Kidney epithelial cell (primary cell): Measurements from ENCODE around the gene TMBIM1. TPM values are rescaled to one million over a fixed set of nuclear protein-coding genes. Genes with fewer than 3 reads are reported as not detected.
A peak's percentile ranks its signal among the peaks of the same experiment; 100 is the strongest.

Experiments
- DNase-seq: peaks from one replicate; pipeline ENCODE4 v3.0.0-alpha.2; 2010; ENCODE audit warnings: low read depth
- H3K27me3 ChIP-seq: 2 replicates; pipeline ENCODE4 v1.6.0; 2011; ENCODE audit warnings: low read length; ENCODE audit not compliant: control insufficient read depth, insufficient read depth
- H3K36me3 ChIP-seq: 2 replicates; pipeline ENCODE4 v1.5.1; 2011; ENCODE audit warnings: low read length; ENCODE audit not compliant: control insufficient read depth, insufficient read depth
- H3K4me3 ChIP-seq: 2 replicates; pipeline ENCODE4 v1.5.1; 2011; ENCODE audit warnings: low read depth, mild to moderate bottlenecking, control low read depth, low read length
- CTCF ChIP-seq: IDR thresholded peaks from 2 replicates; pipeline ENCODE4 v1.5.1; 2011; ENCODE audit warnings: mild to moderate bottlenecking, moderate library complexity, low read length, control low read depth, inconsistent platforms; ENCODE audit not compliant: insufficient read depth, poor library complexity, severe bottlenecking
- total RNA-seq: library from RNA; depleted of rRNA; stranded (reverse); fragments of >200 nt; gene quantifications from 2 replicates; pipeline ENCODE4 v1.2.3, GENCODE V29; 2015

Gene TMBIM1
- total RNA-seq, 1 donor from 2014 or later: 155 TPM

GRCh38 chr2:218229239-218229638, 63.1 kb downstream of the TMBIM1 start:
- DNase-seq: peak; percentile 72
- H3K27me3 ChIP-seq: no peaks in the 10 kb centered on the region
- no peak overlapping the region for H3K4me3 ChIP-seq
- TF ChIP-seq CTCF: no peak
- no peaks in the 10 kb centered on the region for H3K36me3 ChIP-seq

- Histone ChIP-seq H3K36me3 (no peaks in the 10 kb centered on the region), H3K27me3 (no peaks in the 10 kb centered on the region), H3K4me3 (no peak overlapping the region)
- TF ChIP-seq CTCF: no peak
- DNase-seq: no peak
These were observed 63.8 kb downstream of the TMBIM1 start for GRCh38 chr2:218228366-218229090.

- Histone ChIP-seq H3K36me3 (no peaks in the 10 kb centered on the region), H3K27me3 (no peaks in the 10 kb centered on the region), H3K4me3 (no peak overlapping the region)
- no peak for DNase-seq
- TF ChIP-seq CTCF: no peak
These were observed 65.4 kb downstream of the TMBIM1 start for GRCh38 chr2:218226903-218227302.

Other genes starting within 250 kb of the TMBIM1 start
- not detected in 2 replicates for gene RUFY4, start 223.2 kb downstream of the TMBIM1 start, total RNA-seq
- gene CXCR2, start 166.5 kb downstream of the TMBIM1 start, total RNA-seq: not detected in 2 replicates
- not detected in 2 replicates for gene CXCR1, start 125.5 kb downstream of the TMBIM1 start, total RNA-seq
- gene ARPC2, start 75.3 kb downstream of the TMBIM1 start, total RNA-seq: 387 and 464 TPM in 2 replicates
- 0.92 TPM in 1 of 2 replicates, not detected in the other for gene GPBAR1, start 31.5 kb downstream of the TMBIM1 start, total RNA-seq
- gene AAMP, start 22.4 kb downstream of the TMBIM1 start, total RNA-seq: 173 and 174 TPM in 2 replicates
- 36.8 and 45.4 TPM in 2 replicates for gene PNKD, start 22.0 kb downstream of the TMBIM1 start, total RNA-seq
- not detected in 2 replicates for gene CATIP, start 64.4 kb upstream of the TMBIM1 start, total RNA-seq
- gene SLC11A1, start 89.8 kb upstream of the TMBIM1 start, total RNA-seq: 0.21 TPM in 1 of 2 replicates, not detected in the other
- 37.8 and 53.6 TPM in 2 replicates for gene CTDSP1, start 107.4 kb upstream of the TMBIM1 start, total RNA-seq
- not detected in 2 replicates for gene VIL1, start 126.6 kb upstream of the TMBIM1 start, total RNA-seq